Jurkat, Clone E6-1 (cell line): ENCODE results near the gene OSBPL8.
"Not testable (repeated sequence)": the region's sequence is repeated elsewhere in the genome, so short reads cannot be mapped to it uniquely, and the experiment has no call there.

Experiments
- DNase-seq: peaks from one replicate; pipeline ENCODE4 v3.0.0-alpha.2; 2011; ENCODE audit warnings: low read depth, low spot score
- H3K4me3 ChIP-seq: 2 replicates; pipeline ENCODE4 v1.5.1; 2011; ENCODE audit warnings: mild to moderate bottlenecking, low read length, control low read depth, moderate library complexity

Gene OSBPL8

DNA sequence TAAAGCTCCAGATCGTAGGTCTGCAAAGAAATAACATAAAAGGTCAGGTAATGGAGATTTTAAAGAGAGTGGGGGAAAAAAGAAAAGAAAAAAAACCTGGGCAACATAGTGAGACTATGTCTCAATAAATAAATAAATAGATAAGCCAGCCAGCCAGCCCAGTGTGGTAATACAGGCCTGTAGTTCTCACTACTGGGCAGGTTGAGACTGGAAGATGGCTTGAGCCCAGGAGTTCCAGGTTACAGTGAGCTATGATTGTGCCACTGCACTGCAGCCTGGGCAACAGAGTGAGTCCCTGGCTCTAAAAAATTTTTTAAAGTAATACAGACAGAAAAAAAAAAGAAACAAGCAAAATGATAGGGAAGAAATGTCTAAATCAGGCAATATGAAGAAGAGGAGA, 168.1 kb downstream of the OSBPL8 start:
- no peak overlapping the region for H3K4me3 ChIP-seq
- DNase-seq, result no peak

DNA sequence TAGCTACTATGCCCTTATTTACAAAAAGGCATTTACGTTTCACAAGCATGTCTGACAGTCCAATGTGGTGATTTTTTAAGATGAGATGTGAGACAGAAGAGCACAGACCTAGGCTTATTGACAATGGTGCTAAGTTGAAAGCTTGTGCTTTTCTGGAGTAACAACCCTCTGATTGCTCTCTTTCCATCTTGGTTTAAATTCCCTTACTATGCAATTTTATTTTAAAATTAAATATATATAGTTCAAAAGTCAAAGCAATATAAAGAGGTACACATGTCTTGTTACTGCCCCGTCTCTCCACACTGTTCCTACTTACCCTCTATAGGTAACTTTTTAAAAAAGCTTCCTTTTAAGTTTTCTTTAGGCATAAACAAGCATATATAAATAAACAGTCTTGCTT, 172.0 kb downstream of the OSBPL8 start:
- DNase-seq, result no peak
- no peak overlapping the region for H3K4me3 ChIP-seq

DNA sequence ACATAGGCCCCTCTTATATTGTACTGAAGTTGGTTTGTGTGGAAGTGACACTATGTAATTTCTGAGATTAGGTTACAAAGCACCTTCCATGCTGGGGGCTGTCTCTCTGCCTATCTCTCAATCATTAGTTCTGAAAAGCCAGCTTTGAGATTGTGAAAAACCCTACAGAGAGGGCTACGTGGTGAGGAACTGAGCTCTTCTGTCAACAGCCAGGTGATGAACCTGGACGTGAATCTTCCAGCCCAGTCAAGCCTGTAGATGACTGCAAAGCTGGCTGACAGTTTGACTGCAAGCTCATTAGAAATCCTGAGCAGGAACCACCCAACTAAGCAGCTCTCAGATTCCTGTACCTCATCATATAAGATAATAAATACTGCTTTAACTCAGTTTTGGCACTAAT, 175.0 kb downstream of the OSBPL8 start:
- no peak for DNase-seq
- H3K4me3 ChIP-seq, result no peak overlapping the region

DNA sequence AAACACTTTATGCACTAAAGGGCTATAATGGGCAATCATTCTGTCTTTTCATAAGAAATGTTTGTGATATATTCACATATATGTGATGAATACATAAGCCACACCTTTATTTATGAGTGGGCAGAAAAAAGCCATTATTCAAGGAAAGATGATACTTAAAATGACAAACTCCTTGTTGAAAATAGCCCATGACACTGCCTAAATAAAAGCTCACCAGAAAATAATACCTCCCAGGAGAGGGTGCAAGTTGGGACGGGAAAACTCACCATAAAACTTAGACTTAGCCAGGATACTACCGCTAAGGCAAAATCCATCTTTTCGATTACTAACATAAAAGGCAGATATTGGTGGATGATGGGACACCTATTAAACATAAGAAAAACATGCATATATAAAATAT, 175.6 kb downstream of the OSBPL8 start:
- H3K4me3 ChIP-seq, result no peak overlapping the region
- no peak for DNase-seq

DNA sequence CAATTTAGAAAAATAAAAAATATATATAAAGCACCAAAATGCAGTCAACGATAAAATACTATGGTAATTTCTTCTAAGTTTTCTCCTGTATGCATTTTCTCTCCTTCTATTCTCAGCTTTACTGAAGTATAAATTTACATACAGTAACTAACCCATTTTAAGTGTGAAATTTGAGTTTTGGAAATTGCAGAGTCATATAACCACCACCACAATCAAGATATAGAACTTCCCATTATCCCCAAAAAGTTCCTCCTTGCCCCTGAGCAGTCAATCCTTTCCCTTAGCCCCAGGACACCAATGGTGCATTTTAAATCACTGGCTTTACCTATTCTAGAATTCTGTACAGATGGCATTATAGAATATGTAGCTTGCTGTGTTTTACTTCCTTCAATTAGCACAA, 180.3 kb downstream of the OSBPL8 start:
- H3K4me3 ChIP-seq, result no peak overlapping the region
- DNase-seq, result no peak

DNA sequence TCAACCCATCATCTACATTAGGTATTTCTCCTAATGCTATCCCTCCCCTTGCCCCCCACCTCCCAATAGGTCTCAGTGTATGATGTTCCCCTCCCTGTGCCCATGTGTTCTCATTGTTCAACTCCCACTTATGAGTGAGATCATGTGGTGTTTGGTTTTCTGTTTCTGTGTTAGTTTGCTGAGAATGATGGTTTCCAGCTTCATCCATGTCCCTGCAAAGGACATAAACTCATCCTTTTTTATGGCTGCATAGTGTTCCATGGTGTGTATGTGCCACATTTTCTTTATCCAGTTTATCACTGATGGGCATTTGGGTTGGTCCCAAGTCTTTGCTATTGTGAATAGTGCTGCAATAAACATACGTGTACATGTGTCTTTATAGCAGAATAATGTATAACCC, 182.7 kb downstream of the OSBPL8 start:
- not testable (repeated sequence) for DNase-seq

DNA sequence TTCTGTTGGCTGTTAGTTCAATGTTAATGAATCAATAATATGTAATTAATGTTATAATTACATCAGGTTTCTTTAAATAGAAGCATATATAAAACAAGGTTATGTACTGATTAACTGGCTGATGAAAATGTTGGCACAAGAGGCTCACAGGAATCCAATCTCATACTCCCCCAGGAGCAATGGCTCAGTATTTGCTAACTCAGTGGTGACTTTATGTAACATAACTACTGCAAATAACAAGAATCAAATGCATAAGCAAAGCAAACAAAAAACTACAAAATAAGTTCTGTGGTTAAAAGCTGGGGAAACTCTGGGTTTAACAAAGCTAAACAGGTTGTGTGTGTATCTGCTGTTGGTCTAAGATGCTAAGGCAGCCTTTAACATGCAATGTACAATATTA, 183.6 kb downstream of the OSBPL8 start:
- DNase-seq, result no peak
- H3K4me3 ChIP-seq, result no peak overlapping the region

More for the DNA sequence above, 182.7 kb downstream of the OSBPL8 start:
- not testable (repeated sequence) for H3K4me3 ChIP-seq

DNA sequence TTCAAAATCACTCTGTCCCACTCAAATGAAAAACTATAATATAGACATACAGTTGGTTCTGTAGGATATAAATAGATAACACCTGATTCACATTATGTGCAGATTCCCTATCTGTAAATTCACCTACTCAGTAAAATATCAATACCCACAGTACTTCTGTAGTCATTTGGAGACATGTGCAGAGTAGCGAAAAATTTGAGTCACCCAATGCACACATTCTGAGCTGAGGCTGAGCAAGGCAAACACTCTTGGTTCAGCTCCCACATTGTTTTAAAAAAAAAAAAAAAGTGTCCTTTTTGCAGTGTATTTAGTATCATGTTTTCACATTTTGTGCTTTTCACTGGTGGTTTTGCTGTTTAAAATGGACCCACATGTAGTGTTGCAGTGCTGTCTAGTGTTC, 184.1 kb downstream of the OSBPL8 start:
- no peak overlapping the region for H3K4me3 ChIP-seq
- DNase-seq, result no peak

DNA sequence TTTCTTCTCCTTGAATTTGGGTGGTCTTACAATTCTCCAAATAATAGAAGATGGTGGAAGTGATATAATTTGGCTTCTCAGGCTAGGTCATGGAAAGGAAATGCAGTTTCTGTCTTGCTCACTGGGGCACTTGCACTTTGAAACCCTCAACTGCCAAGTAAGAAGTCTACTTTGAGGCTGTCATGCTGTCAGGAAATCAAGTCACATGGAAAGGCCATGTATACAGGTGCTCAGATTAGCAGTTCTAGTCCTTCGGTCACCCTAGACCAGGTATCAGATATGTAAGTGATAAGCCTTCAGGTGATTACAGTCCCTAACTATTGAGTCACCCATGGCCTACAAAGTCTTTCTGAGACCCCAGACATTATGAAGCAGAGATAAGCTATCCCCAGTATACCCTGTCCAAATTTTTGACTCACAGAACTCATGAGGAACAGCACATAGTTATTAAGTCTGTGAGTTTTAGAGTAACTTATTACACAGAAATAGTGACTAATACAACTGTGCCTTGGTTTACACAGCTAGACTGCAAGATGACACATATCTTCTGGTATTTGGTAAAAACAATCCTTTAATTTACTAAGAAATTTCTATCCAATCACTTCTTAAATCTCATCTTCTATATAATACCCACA, 185.1 kb downstream of the OSBPL8 start:
- DNase-seq, result no peak

DNA sequence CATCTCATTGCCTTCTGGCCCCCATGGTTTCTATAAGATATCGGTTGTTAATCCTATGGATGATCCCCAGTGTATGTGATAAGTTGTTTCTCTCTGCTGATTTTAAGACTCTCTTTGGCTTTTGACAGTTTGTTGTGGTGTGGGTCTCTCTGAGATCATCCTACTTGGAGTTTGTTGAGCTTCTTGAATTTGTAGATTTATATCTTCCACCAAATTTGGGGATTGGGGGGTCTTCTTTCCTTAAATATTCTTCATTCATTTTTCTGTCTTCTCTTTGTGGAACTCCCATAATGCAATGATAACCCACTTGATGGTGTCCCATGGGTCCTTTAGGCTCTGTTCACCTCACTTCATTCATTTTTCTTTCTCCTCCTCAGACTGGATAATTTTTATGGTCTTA, 191.3 kb downstream of the OSBPL8 start:
- no peak overlapping the region for H3K4me3 ChIP-seq
- no peak for DNase-seq

More for the DNA sequence above, 185.1 kb downstream of the OSBPL8 start:
- H3K4me3 ChIP-seq, result no peak overlapping the region

DNA sequence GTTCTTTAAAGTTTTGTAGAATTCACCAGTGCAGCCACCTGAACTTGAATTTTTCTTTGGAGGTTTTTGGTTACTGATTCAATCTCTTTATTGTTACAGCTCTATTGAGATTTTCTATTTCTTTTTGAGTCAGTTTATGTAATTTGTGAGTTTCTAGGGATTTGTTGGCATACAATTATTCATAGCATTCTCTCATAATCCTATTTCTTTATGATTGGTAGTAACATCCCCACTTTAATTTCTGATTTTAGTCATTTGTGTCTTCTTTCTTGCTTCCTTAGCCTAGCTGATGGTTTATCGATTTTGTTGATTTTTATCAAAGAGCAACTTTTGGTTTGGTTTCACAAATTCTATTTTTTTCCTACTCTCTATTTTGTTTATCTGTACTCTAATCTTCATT, 193.4 kb downstream of the OSBPL8 start:
- DNase-seq, result no peak
- H3K4me3 ChIP-seq, result no peak overlapping the region

DNA sequence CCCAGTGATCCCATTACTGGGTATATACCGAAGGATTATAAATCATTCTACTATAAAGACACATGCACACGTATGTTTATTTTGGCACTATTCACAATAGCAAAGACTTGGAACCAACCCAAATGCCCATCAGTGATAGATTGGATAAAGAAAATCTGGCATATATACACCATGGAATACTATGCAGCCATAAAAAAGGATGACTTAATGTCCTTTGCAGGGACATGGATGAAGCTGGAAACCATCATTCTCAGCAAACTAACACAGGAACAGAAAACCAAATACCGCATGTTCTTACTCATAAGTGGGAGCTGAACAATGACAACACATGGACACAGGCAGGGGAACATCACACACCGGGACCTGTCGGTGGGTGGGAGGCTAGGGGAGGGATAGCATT, 195.4 kb downstream of the OSBPL8 start:
- not testable (repeated sequence) for H3K4me3 ChIP-seq, DNase-seq

DNA sequence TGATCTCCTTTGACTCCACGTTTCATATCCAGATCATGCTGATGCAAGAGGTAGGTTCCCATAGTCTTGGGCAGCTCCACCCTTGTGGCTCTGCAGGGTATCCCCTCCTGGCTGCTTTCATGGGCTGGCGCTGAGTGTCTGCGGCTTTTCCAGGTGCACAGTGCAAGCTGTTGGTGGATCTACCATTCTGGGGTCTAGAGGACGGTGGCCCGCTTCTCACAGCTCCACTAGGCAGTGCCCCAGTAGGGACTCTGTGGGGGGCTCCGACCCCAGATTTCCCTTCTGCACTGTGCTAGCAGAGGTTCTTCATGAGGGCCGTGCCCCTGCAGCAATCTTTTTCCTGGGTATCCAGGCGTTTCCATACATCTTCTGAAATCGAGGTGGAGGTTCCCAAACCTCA, 199.3 kb downstream of the OSBPL8 start:
- H3K4me3 ChIP-seq, result no peak overlapping the region
- no peak for DNase-seq

DNA sequence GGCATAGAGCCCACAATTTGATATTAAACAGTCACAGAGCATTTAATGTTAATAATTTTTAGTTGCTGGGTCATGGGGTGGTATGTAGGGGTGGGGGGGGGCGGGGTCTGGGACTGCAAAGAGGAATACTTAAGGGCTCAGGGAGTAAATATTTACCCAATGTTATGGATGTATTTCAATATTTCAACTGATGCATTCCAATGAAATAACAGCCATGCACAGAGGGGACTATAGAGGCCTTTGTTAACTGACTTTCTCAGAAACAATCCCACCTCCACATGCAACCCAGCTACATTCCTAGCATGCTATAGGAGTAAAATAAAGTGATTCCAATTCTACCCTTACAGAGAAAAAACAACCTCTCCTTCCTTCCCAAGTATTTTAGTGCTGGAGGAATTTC, 203.5 kb downstream of the OSBPL8 start:
- DNase-seq, result no peak
- no peak overlapping the region for H3K4me3 ChIP-seq

DNA sequence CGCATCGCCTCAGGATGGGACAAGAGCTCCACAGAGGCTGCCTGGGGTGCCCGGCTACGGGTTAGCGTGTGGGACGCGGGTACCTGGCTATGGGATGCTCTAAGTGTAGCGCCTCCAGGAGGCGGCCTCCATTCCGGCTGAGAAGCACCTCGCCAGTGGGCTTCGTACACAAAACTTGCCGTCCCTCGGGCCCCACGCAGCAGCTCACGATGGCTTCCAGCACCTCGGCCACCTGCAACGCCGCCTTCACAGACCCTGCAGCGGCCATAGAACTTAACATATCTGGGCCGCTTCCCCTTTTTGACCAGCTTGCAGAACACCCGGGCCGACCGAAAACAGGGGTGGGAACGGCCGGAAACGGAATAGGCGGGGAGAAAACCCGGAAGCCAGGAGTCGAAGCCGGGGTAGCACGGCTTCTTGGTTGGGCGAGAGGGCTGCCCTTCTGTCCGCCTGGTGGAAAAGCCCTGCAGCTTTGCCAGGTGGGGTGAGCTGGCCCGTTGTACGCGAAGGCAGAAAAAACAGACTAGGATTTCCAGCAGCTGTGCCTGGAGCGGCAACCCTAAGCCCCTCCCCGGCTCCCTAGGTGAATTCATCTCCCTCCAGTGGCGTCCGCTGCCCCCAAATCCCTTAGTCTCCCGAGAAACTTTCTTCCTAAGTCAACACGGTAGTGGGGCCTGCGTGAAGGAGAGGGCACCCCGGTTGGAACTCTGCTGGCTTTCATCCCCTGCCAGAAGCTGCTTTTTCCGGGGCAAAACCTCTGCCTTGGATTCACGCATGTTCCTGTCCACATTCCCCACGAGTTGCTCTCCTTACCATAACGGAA, 211.3 kb downstream of the OSBPL8 start, which contains the start of gene BBS10:
Gene BBS10 (minus strand): TSS at position 337 of the 823 bp plus-strand sequence. CDS start 57 bp downstream, at position 280.
- DNase-seq, result peak; percentile 86
- peak within 1 kb of the TSS; percentile 71 for H3K4me3 ChIP-seq

DNA sequence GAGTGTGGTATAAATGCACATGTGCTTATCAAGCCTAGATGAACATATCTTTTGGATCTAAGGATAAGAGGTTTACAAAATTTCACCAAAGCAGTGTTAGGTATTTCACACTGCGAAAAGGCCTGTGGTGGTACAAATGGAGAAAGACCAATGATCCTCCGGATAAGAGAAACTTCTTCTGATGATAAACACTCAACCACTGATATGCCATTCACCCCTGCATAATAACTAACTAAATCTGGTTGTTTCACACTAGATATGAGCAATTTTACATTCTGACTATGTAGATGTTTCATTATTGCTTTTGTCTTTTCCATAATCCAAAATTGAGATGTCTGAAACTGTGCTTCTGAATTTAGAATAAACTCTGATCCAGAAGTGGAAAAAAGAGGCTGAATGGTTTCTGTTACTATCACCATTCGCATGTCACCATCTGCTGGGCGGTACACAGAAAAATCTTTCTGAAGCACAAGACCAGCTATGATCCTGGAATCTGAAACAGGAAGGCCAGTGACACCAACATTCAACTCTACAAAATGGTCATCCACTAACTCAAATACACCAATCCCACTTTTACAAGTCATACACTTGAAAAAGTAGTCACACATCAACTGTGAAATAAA, 212.7 kb downstream of the OSBPL8 start:
- peak overlapping the region; percentile 71 for H3K4me3 ChIP-seq

DNA sequence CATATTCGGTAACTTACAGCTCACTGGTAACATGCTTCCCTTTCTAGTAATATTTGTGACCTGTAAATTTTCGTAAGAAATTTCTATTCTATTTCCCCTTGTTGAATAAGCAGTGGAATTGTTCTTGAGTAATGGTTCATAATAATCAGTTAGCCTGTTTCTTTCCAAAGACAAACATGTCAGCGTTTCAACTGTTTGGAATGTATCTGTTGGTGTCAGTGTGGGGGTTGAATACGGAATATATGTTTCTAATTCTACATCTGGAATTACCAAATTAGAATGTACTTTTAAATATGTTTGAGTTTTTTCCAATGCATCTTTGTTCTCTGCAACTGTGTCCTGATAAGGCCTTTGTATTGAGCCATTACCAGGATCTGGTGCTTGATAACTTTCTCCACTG, 213.3 kb downstream of the OSBPL8 start:
- H3K4me3 ChIP-seq, result no peak overlapping the region
- DNase-seq, result no peak

More for the DNA sequence above, 212.7 kb downstream of the OSBPL8 start:
- no peak for DNase-seq

DNA sequence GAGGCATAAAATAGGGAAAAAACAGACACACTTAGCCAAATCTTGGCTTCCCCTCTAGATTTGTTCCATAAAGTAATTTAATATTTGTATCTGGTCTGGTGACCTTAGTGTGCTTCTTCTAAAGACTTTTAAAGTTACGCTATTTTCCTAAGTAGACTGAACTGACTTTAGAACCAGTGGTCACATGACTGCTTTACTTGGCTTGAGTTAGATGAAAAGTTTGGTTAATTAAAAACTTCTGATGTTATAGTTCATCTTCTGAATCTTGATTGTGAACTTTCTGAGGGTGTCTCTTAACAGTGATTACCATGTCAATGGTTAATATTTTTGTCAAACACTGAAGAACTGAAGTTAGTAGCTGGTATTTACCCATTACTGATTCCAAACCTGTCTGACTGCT, 214.0 kb downstream of the OSBPL8 start:
- H3K4me3 ChIP-seq, result no peak overlapping the region
- no peak for DNase-seq

DNA sequence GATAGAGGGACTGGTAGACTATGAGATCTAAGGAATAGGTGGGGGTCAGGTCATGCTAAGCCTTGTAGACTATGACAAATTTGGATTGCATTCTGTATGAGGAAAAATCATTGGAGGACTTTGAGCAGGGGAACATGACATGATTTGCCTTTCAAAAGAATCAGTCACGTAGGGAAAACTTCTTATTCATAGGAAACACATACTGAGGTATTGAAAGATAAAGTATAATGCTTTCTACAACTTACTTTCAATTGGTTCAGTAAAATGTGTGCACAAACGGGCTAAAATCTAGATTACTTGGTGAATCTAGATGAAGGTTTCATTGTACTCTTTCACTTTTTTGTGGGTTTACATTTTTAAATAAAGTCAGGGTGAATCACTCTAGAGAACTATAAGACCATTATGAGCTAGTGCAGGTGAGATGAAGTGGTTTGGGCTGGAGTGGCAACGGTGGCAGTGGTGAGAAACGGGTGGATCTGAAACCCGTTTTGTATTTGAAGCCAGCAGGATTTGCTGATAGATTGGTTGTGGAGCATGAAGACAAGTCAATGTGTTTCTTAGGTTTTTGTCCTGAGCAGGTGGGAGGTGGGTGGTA, 218.0 kb downstream of the OSBPL8 start:
- no peak for DNase-seq
- no peak overlapping the region for H3K4me3 ChIP-seq
